NCI-H1048 (cell line): ENCODE data around the gene GPR17.

ENCODE experiments used
- DNase-seq: peaks from one replicate; lab custom pipeline; 2025; lab: John Stamatoyannopoulos, UW

Gene GPR17

GRCh38 chr2:127654838-127655175 lies 8.9 kb downstream of the GPR17 start:
- no peak for DNase-seq

DNA sequence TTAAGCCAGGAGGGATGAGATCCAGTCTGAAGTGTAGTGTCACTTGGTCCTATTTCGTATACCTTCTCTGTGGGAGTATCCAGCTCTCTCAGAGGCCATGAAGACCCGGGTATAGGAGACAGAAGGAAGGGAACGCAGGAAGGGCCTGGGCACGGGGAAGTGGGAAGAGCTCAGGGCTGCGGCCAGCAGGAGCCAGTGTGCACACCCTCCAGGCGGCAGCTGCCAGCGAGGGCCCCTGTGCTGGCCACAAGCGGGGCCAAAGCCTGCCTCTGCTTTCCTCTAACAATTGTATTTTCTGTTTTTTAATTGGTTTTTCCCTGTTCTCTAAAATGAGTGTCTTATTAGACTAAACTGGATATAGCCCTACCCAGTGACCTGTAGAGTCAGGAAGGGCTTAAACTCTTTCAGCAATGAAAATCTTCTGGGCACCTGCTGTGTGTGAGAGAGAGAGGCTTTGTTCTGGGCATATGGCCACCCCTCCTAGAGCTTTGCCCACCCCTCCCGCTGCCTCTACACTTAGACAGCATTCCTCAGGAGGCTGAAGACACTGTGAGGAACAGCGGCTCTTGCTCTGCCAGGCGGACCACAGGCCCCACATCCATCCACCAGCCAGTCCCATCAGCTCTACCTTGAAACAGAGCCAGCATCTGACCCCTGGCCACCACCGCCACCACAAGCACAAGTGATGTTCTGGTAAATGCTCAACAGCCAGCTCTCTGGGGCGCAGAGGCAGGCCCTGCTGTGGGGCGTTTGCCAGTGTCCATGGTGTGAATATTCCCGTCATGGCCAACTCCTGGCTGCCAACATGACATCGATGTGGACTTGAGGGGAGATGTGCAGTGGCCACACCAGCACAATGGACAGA lies 9.5 kb downstream of the GPR17 start:
- no peak for DNase-seq

DNA sequence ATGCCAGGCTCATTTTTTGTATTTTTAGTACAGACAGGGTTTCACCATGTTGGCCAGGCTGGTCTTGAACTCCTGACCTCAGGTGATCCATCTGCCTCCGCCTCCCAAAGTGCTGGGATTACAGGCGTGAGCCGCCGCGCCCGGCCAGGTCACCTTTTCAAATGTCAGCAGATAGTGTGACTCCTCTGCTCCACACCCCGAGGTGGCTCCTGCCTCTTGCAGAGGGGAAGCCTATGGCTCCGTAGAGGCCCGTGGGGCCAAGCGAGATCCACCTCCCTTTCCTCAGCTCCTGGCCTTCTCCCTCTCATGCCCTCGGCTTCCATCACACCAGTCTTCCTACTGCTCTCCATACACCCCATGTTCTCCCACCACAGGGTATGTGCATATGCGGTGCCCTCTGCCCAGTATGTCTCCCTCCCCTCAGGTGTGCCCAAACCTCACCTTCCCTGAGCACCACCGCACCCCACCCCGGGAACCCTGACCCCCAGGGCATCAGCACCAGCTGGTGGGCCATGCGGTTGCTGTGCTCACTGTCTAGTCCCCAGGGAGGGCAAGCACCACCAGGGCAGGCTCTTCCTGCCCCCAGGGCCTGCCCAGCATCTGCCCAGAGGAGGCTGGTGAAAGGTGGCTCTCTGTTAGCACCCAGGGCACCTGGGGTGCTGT lies 10.7 kb downstream of the GPR17 start:
- DNase-seq, result no peak

DNA sequence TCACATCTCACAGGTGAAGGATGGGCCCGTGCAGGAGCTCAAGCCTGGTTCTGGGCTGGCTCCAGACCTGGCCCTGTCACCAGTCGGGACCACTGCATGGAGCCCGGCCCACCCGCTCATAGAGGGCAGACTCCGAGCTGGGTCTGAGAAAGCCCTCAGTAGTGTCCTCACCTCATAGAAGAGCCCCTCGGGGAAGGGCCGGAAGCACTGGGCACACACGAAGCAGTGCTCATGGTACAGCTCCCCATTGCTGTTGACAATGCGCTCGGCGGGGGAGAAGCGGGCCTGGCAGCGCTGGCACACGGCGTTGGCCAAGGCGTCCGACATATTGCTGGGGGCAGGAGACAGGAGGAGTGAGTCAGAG lies 11.3 kb downstream of the GPR17 start:
- DNase-seq, result no peak

- no peak for DNase-seq
These were observed 12.2 kb downstream of the GPR17 start for GRCh38 chr2:127658146-127658545.

- no peak for DNase-seq
These were observed 12.9 kb downstream of the GPR17 start for GRCh38 chr2:127658641-127659407.

- no peak for DNase-seq
These were observed 13.7 kb downstream of the GPR17 start for GRCh38 chr2:127659408-127660290.

DNA sequence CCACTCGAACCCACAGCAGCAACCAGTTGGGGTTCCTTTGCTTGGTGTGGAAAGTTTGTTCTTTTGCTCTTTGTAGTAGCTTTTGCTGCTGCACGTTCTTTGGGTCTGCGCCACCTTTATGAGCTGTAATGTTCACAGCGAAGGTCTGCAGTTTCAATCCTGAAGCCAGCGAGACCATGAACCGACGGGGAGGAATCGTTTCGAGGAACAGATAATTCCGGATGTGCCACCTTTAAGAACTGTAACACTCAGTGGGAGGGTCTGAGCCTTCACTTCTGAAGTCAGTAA lies 14.3 kb downstream of the GPR17 start:
- DNase-seq, result no peak

- no peak for DNase-seq
These were observed 15.2 kb downstream of the GPR17 start for GRCh38 chr2:127661072-127661649.

GRCh38 chr2:127661949-127662510 lies 16.1 kb downstream of the GPR17 start:
- no peak for DNase-seq

DNA sequence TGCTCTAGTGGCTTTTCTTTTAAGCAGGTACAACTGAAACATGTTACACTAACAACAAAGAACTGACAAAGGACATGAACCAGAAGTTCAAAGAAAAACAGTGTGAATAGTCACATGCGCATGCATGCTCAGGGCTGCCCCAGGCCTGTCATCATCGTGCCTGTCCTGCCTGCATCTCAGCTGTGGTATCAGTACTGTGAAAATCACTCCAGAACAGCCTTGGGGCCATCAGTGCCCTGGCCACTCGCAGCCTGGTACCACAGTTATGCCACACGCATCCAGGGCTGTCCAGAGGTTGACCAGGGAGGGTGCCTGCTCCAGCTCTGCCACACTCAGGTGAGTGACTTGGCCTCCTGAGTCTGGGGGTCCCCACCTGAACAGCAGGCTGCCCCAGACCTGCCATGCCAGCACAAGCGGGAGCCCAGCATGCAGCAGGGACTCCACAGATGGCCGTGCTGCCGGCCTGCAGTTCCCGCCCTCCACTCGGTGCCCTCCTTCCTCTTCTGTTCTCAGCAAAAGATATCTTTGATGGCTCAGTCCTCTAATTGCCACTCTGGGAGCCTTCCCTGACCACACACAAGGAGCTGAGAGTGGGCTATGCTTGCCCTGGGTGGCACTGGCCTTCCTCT lies 17.1 kb downstream of the GPR17 start:
- DNase-seq, result no peak

GRCh38 chr2:127663566-127664064 lies 17.7 kb downstream of the GPR17 start:
- no peak for DNase-seq

DNA sequence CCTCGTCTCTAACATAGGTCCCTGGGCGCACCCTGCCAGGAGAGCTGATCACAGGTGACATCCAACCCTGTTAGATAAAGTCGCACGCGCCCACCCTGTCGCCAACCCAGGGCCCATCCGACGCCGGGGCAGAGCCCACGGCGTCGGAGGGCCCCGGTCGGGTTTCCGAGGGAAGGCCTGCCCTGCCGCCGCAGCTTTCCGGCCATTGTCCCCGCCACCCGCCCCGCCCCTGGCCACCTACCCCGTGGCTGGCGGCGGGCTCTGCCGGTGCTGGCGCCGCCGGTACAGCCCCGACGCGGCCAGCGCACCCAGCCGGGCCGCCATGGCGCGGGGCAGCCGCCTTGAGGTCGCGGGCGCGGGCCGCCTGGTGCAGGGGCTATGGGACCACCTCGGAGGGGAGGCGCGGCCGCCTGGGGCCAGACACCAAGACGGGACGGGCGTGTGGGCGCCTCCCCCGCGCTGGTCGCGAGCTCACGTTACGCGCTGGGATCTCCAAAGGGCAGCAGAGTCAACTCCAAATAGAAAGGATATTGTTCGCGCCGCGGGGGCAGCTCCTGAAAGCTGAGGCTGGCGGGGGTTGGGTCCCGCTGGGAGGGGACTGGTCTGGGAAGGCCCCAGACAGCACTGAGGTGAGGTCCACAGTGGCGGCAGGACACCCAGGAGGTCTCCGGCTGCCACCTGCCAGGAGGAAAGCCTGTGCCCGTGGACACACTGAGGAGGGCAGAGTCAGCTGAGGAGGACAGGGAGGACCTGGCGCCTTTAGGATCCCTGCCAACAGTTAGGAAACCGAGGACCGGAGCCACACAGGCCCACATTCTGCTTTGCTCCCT lies 18.3 kb downstream of the GPR17 start:
- no peak for DNase-seq

GRCh38 chr2:127664895-127665225 lies 18.9 kb downstream of the GPR17 start:
- DNase-seq, result no peak

- no peak for DNase-seq
These were observed 19.4 kb downstream of the GPR17 start for GRCh38 chr2:127665267-127665893.

DNA sequence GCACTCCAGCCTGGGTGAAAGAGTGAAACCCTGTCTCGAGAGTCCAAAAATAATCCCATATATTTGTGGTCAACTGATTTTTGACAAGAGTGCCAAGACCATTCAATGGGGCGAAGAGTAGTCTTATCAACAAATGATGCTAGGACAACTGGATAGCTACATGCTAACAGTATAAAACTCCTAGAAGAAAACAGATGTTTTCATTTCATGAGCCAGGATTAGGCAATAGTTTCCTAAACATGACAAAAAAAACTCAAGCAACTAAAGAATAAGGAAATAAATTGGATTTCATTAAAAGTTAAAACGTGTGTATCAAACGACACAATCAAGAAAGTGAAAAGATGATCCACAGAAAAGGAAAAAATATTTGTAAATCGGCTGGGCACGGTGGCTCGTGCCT lies 23.1 kb downstream of the GPR17 start:
- DNase-seq, result no peak

- no peak for DNase-seq
These were observed 24.4 kb downstream of the GPR17 start for GRCh38 chr2:127670055-127670956.

GRCh38 chr2:127670957-127671290 lies 25.0 kb downstream of the GPR17 start:
- no peak for DNase-seq
